Kidney (tissue), 14 donors: ENCODE data around the gene POLE3. TPM values are rescaled to one million over a fixed set of nuclear protein-coding genes. Genes with fewer than 3 reads are reported as not detected.
A peak's percentile ranks its signal among the peaks of the same experiment; 100 is the strongest.
"Not testable (repeated sequence)": the region's sequence is repeated elsewhere in the genome, so short reads cannot be mapped to it uniquely, and the experiment has no call there.

Experiments used
- DNase-seq, 5 donors: peaks; one replicate each; pipeline ENCODE4 v3.0.0-alpha.2; 2013 to 2020
- FAIRE-seq: peaks from 2 replicates; lab custom pipeline; 2012; peaks lifted over from hg19 to GRCh38; lab: Jason Lieb, UNC
- H3K27ac ChIP-seq, 2 donors: one replicate each; pipeline ENCODE4 v1.7.0; 2013; ENCODE audit warnings: low read depth in 2 of 2, low read length in 2 of 2, inconsistent platforms in 1 of 2
- H3K27me3 ChIP-seq: one replicate; pipeline ENCODE4 v1.7.1; 2013; ENCODE audit warnings: low read length, inconsistent platforms; ENCODE audit not compliant: control insufficient read depth, insufficient read depth
- H3K36me3 ChIP-seq, 3 donors: one replicate each; pipeline versions ENCODE4 v1.7.0 to v1.7.1; 2013; ENCODE audit warnings: low read length in 3 of 3, control low read depth in 1 of 3, inconsistent platforms in 1 of 3; ENCODE audit not compliant: insufficient read depth in 3 of 3, control insufficient read depth in 2 of 3
- H3K4me1 ChIP-seq, 3 donors: one replicate each; pipeline versions ENCODE4 v1.7.0 to v1.7.1; 2013; ENCODE audit warnings: low read length in 3 of 3, inconsistent platforms in 1 of 3, low read depth in 1 of 3; ENCODE audit not compliant: control insufficient read depth in 2 of 3, insufficient read depth in 2 of 3
- H3K4me3 ChIP-seq, 3 donors: one replicate each; pipeline versions ENCODE4 v1.7.0 to v1.8.1; 2013; ENCODE audit warnings: low read length in 3 of 3, control low read depth in 1 of 3, inconsistent platforms in 1 of 3
- H3K9ac ChIP-seq, 3 donors: one replicate each; pipeline versions ENCODE4 v1.7.0 to v1.7.1; 2013; ENCODE audit warnings: low read length in 3 of 3, control low read depth in 1 of 3, inconsistent platforms in 1 of 3
- H3K9me3 ChIP-seq, 3 donors: one replicate each; pipeline versions ENCODE4 v1.7.0 to v1.7.1; 2013; ENCODE audit warnings: low read length in 3 of 3, control low read depth in 1 of 3, inconsistent platforms in 1 of 3; ENCODE audit not compliant: control insufficient read depth in 2 of 3, insufficient read depth in 1 of 3
- CTCF ChIP-seq: IDR thresholded peaks from 3 replicates; pipeline ENCODE4 v1.5.1; 2012; ENCODE audit warnings: mild to moderate bottlenecking, moderate library complexity, borderline replicate concordance; ENCODE audit not compliant: insufficient read depth; ENCODE audit errors: extremely low read depth
- intact Hi-C: fragments of 100-400 bp; cut with DNase I; formaldehyde crosslinking; loops from one replicate; pipeline ENCODE4 v1.11.1; 2022
- polyA plus RNA-seq: library from polyadenylated mRNA; stranded (reverse); fragments of 350-450 nt; fragmentation: Illumina TruSeq; extraction: RNeasy Lipid Tissue Mini Kit (QIAGEN cat#74804); gene quantifications from one replicate; pipeline ENCODE4 v1.2.3, GENCODE V29; 2014; ENCODE audit warnings: low read depth, low replicate concordance; ENCODE audit not compliant: insufficient read depth
- total RNA-seq: library from RNA; stranded (reverse); fragmentation: NEBNext Ultra II Directional; extraction: Animal tissue kit (Norgen Biotek cat#: 25700); gene quantifications from one replicate; pipeline ENCODE4 v1.2.1, GENCODE V29; 2021
- donor health status: control.
- donor health status: control.
- donor health status: control.
- donor health status: control.
- donor health status: control.
- donor health status: DM: yes; HTN: yes; CAD: no.
- donor health status: Normal renal cell carcinoma (clear cell type).

POLE3 gene
- total and polyA plus RNA-seq, 2 donors from 2014 or later = 26.1 to 27.1 TPM

DNA sequence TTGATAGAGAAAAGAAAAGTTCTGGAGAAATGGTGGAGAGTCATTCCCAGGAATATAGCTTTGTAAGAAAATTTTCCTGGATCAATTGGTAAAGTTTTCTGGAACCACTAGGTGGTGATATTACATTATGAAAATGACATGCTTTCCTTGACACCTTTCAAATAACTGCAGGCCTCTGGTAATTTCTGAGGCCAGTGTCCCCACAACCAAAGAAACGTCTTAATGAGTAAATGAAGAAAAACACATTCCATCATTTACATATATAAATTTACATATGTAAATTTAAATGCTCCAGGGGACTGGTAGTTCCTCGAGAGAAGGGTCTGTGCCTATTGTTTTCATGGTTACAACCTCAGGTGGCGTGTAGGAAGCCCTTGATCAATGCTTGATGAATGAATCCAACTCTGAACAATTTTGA is 35.9 kb upstream of the POLE3 start:
- intact Hi-C loops = loop anchor here (2.0 kb wide), 1 partner anchor 212 kb away; no protein-coding TSS in a partner anchor
- peak; percentile 93 for FAIRE-seq
- H3K27me3 ChIP-seq = no peaks in the 10 kb centered on the region
- H3K9ac ChIP-seq = no peak overlapping the region
- peak; percentile 74 for TF ChIP-seq CTCF
- peak in 2 of 5 donors; percentile 62 to 74 for DNase-seq
- H3K9me3 ChIP-seq = no peaks in the 10 kb centered on the region
- no peaks in the 10 kb centered on the region for H3K36me3 ChIP-seq
- H3K27ac ChIP-seq = no peak overlapping the region
- no peak overlapping the region for H3K4me3 ChIP-seq
- no peaks in the 10 kb centered on the region for H3K4me1 ChIP-seq

DNA sequence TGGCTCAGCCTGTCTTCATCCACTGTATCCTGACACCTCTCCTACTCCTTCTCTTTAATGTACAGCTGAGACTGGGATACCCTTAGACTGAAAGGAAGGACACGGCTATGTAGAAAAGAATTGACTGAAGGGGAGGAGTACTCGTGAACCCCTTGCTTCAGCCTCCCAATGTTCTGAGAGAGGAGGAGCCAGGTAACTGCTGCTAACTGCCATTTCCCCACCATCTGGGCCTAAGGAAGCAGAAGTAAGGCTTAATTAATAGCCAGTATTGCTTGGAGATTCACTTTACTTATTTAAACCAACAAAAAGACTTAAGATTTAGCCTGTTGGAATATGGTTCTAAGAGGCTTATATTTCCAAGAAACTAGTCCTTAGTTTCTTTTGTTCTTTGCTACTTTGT is 34.3 kb upstream of the POLE3 start:
- TF ChIP-seq CTCF = no peak
- DNase-seq (no peak), FAIRE-seq (no peak)
- no peaks in the 10 kb centered on the region for H3K27me3 ChIP-seq
- intact Hi-C loops = no loop called here
- H3K36me3 ChIP-seq = no peaks in the 10 kb centered on the region
- no peaks in the 10 kb centered on the region for H3K4me1 ChIP-seq
- no peak overlapping the region for H3K4me3 ChIP-seq
- no peak overlapping the region for H3K9ac ChIP-seq
- no peak overlapping the region for H3K27ac ChIP-seq
- H3K9me3 ChIP-seq = no peaks in the 10 kb centered on the region

GRCh38 chr9:113437716-113438115 is 27.2 kb upstream of the POLE3 start:
- FAIRE-seq, H3K27ac ChIP-seq, H3K4me3 ChIP-seq, H3K9ac ChIP-seq, H3K4me1 ChIP-seq, DNase-seq, H3K27me3 ChIP-seq, H3K36me3 ChIP-seq, H3K9me3 ChIP-seq, intact Hi-C loops: not testable (repeated sequence)

- Histone ChIP-seq H3K36me3 (no peaks in the 10 kb centered on the region), H3K9me3 (no peaks in the 10 kb centered on the region), H3K9ac (no peak overlapping the region), H3K4me3 (no peak overlapping the region), H3K4me1 (no peaks in the 10 kb centered on the region), H3K27me3 (no peaks in the 10 kb centered on the region), H3K27ac (no peak overlapping the region)
- intact Hi-C loops = no loop called here
- FAIRE-seq = no peak
- no peak for TF ChIP-seq CTCF
- DNase-seq = peak in 1 of 5 donors; percentile 12
Measured at GRCh38 chr9:113436728-113437515, 26.4 kb upstream of the POLE3 start.
